CD4-positive, alpha-beta T cell (primary cell): ENCODE measurements around the gene P2RY14. TPM values are rescaled to one million over a fixed set of nuclear protein-coding genes. Genes with fewer than 3 reads are reported as not detected.
"Not testable (repeated sequence)": the region's sequence is repeated elsewhere in the genome, so short reads cannot be mapped to it uniquely, and the experiment has no call there.

ENCODE experiments used
- ATAC-seq: fragments of 200-7000 bp; cut with Tn5 transposase; one replicate; pipeline ENCODE4 v1.10.0; 2022; ENCODE audit warnings: mild to moderate bottlenecking; ENCODE audit not compliant: poor library complexity
- CTCF ChIA-PET: fragments of 350-600 bp; sonication (Branson Sonifier 250); formaldehyde crosslinking; loops from one replicate; lab custom pipeline; 2021; ENCODE audit warnings: antibody characterized with exemption, inconsistent platforms; lab: Charles Lee
- POLR2A ChIA-PET: fragments of 350-600 bp; sonication (Branson Sonifier 250); formaldehyde crosslinking; loops from one replicate; lab custom pipeline; 2021; ENCODE audit warnings: antibody characterized with exemption, inconsistent platforms; lab: Charles Lee
- DNase-seq, 14 experiments: peaks; one replicate each; pipeline ENCODE4 v3.0.0-alpha.2; 2013 to 2020; ENCODE audit warnings: mixed read lengths in 2 of 14
- H3K27ac ChIP-seq, 2 donors: one replicate each; pipeline versions ENCODE4 v1.5.1 to v1.7.0; 2013; ENCODE audit warnings: low read length in 2 of 2, low read depth in 1 of 2, mild to moderate bottlenecking in 1 of 2
- H3K27me3 ChIP-seq, 2 experiments: 1 replicate in 1 of 2; 2 replicates in 1 of 2; pipeline versions ENCODE4 v1.6.1 to v1.7.0; 2013; ENCODE audit warnings: low read length in 2 of 2, control low read depth in 1 of 2, mild to moderate bottlenecking in 1 of 2, moderate library complexity in 1 of 2; ENCODE audit not compliant: insufficient read depth in 2 of 2, control insufficient read depth in 1 of 2
- H3K36me3 ChIP-seq: one replicate; pipeline ENCODE4 v1.6.1; 2013; ENCODE audit warnings: low read length, control low read depth; ENCODE audit not compliant: insufficient read depth
- H3K4me1 ChIP-seq: one replicate; pipeline ENCODE4 v1.6.1; 2013; ENCODE audit warnings: low read length, control low read depth; ENCODE audit not compliant: insufficient read depth
- H3K4me3 ChIP-seq: one replicate; pipeline ENCODE4 v1.5.1; 2013; ENCODE audit warnings: mild to moderate bottlenecking, low read length, moderate library complexity
- H3K9me3 ChIP-seq, 2 experiments: 1 replicate in 1 of 2; 2 replicates in 1 of 2; pipeline versions ENCODE4 v1.6.1 to v1.7.0; 2013; ENCODE audit warnings: low read length in 2 of 2, mild to moderate bottlenecking in 2 of 2, control low read depth in 1 of 2, moderate library complexity in 1 of 2; ENCODE audit not compliant: control insufficient read depth in 1 of 2, insufficient read depth in 1 of 2
- H3K27ac Mint-ChIP-seq: one replicate; pipeline ENCODE4 v1.8.0; 2020; ENCODE audit warnings: mixed read lengths
- H3K27me3 Mint-ChIP-seq: one replicate; pipeline ENCODE4 v1.8.0; 2021; ENCODE audit warnings: mixed read lengths
- H3K36me3 Mint-ChIP-seq: one replicate; pipeline ENCODE4 v1.8.0; 2021; ENCODE audit warnings: low read depth, mixed read lengths
- H3K4me1 Mint-ChIP-seq: one replicate; pipeline ENCODE4 v1.8.0; 2021; ENCODE audit warnings: low read depth, mixed read lengths
- H3K4me3 Mint-ChIP-seq: one replicate; pipeline ENCODE4 v1.8.0; 2020; ENCODE audit warnings: mild to moderate bottlenecking, mixed read lengths
- H3K9me3 Mint-ChIP-seq: one replicate; pipeline ENCODE4 v1.8.0; 2020; ENCODE audit warnings: mixed read lengths
- intact Hi-C, 2 experiments: fragments of 100-400 bp; cut with DNase I in 1 of 2; cut with micrococcal nuclease in 1 of 2; formaldehyde crosslinking; loops; one replicate each; pipeline versions ENCODE4 v1.15.1 to v1.9.0; 2023 to 2025; cut with DNase I, micrococcal nuclease
- total RNA-seq, 174 experiments: library from RNA in 2 of 174; stranded (reverse) in 2 of 174; gene quantifications; one replicate each; pipeline ENCODE4 v1.2.3 and lab custom pipeline; 2021 to 2026
- TF ChIP-seq, protein P1 (sequence below): fragments of 200-600 bp; IDR thresholded peaks from one replicate; pipeline ENCODE4 v1.8.0; 2022; ENCODE audit warnings: antibody characterized with exemption, mild to moderate bottlenecking

The P2RY14 gene
- total RNA-seq, 2 experiments from 2014 or later, result 0.22 TPM; not detected in 1

DNA sequence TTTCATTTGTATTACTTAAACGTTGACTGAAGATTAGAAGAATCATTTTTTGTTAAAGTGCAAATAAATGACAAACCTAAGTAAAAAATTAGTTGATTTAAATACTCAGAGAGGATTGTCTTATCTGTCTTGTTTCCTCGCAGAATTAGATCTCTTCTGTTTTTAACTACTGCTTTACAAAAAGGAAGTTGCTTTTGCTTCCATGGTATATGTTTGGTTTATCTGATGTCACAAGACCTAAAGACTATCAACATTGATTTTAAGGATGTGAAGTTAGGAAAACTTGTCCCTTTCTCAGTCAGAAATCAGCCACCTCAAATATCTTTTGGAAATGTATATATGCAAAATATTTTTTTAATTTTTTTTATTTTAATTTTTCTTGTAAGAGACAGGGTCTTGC lies 104.0 kb downstream of the P2RY14 start:
- Mint-ChIP-seq H3K9me3 (no peaks in the 10 kb centered on the region), H3K4me3 (no peak overlapping the region), H3K4me1 (peaks cover 43% of the 10 kb centered on the region), H3K36me3 (no peaks in the 10 kb centered on the region), H3K27ac (no peak overlapping the region), H3K27me3 (no peaks in the 10 kb centered on the region)
- Histone ChIP-seq H3K9me3 (no peaks in the 10 kb centered on the region), H3K27ac (no peak overlapping the region), H3K4me1 (peaks cover 30% of the 10 kb centered on the region), H3K27me3 (no peaks in the 10 kb centered on the region), H3K36me3 (no peaks in the 10 kb centered on the region), H3K4me3 (no peak overlapping the region)
- TF ChIP-seq, protein P1, sequence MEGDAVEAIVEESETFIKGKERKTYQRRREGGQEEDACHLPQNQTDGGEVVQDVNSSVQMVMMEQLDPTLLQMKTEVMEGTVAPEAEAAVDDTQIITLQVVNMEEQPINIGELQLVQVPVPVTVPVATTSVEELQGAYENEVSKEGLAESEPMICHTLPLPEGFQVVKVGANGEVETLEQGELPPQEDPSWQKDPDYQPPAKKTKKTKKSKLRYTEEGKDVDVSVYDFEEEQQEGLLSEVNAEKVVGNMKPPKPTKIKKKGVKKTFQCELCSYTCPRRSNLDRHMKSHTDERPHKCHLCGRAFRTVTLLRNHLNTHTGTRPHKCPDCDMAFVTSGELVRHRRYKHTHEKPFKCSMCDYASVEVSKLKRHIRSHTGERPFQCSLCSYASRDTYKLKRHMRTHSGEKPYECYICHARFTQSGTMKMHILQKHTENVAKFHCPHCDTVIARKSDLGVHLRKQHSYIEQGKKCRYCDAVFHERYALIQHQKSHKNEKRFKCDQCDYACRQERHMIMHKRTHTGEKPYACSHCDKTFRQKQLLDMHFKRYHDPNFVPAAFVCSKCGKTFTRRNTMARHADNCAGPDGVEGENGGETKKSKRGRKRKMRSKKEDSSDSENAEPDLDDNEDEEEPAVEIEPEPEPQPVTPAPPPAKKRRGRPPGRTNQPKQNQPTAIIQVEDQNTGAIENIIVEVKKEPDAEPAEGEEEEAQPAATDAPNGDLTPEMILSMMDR, result no peak
- DNase-seq, result no peak
- ATAC-seq, result no peak
- CTCF ChIA-PET, result interaction anchor here (1.4 kb wide), 1 partner anchor 11 kb away, joined by 4 read pairs; no protein-coding TSS in a partner anchor
- POLR2A ChIA-PET, result no interaction called here
- intact Hi-C loops, result no loop called here

DNA sequence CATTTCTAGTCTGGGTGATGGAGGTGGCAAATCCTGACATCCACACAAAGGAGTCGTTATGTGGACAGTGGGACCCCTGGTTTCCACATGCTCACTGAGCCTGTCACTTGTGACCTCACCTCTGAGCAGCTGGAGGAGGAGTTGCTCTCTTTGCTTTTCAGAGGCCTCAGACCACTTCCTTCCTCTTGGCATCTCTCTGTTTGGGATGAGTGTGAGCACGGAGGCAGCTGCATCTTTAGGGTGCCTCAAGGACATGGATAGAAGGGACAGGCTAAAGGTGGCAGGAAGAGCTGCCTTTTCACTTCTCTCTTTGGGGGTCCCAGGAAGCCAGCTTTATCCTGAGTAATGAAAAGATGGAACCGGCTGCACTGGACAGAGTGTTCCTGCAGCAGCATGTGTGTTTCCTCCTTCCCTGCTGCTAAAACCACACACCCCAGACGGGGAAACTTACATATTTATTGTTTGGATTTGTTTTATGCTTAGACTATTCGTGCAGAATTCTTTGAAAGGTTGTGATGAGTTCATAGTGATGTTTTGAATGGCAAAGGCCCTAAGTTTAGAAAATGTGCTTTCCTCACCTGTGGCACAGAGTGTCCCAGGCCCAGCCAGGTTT lies 107.1 kb downstream of the P2RY14 start:
- Histone ChIP-seq H3K27me3 (no peaks in the 10 kb centered on the region), H3K36me3 (no peaks in the 10 kb centered on the region), H3K9me3 (no peaks in the 10 kb centered on the region), H3K4me1 (peaks cover 41% of the 10 kb centered on the region), H3K4me3 (no peak overlapping the region), H3K27ac (peak overlapping the region; percentile 10 to 55)
- Mint-ChIP-seq H3K9me3 (no peaks in the 10 kb centered on the region), H3K27ac (peak overlapping the region; percentile 72), H3K4me1 (peaks cover 53% of the 10 kb centered on the region), H3K4me3 (peak overlapping the region; percentile 61), H3K27me3 (no peaks in the 10 kb centered on the region), H3K36me3 (no peaks in the 10 kb centered on the region)
- ATAC-seq (peak; percentile 79), DNase-seq (peak in 8 of 14 experiments; percentile 9 to 79 (median 37))
- intact Hi-C loops, result loop anchor here (2.0 kb wide), 2 partner anchors 32 to 38 kb away; partner anchors contain the start of gene GPR171 (in 1 of the 2)
- ChIA-PET POLR2A (interaction anchor here (0.7 to 2.3 kb wide), 9 partner anchors 12 to 467 kb away, joined by 3 to 16 read pairs (median 4); partner anchors contain the start of genes ERICH6, GPR171 and P2RY14), CTCF (interaction anchor here (0.9 to 1.5 kb wide), 2 partner anchors 14 to 34 kb away, joined by 3 to 4 read pairs; no protein-coding TSS in a partner anchor)
- TF ChIP-seq, protein P1, result no peak

DNA sequence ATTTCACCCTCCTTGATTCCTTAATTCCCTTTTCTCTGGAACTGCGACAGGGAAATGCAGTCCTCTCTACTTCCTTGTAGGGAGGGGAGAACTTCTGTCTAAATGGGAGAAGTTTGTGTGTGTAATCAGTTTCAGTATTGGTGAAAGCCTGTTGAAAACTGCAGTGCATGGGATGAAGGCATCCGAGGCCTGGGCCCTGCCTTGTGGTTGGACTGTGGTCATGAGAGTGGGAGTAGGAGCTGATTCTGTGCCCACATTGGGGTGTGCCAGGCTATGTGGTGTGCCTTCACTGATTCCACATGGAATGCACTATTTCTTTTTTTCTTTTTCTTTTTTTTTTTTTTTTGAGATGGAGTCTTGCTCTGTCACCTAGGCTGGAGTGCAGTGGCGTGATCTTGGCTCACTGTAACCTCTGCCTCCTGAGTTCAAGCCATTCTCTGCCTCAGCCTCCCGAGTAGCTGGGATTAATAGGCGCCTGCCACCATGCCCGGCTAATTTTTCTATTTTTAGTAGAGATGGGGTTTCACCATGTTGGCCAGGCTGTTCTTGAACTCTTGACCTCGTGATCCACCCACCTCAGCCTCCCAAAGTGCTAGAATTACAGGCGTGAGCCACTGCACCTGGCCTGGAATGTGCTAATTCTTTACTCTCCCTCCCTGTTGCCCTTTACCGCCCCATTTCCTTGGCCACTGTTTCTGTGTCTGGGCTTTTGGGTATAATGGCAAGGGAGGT lies 108.2 kb downstream of the P2RY14 start:
- H3K27me3 Mint-ChIP-seq, H3K36me3 ChIP-seq, H3K9me3 Mint-ChIP-seq, ATAC-seq, H3K4me3 ChIP-seq, H3K9me3 ChIP-seq, H3K27me3 ChIP-seq, H3K36me3 Mint-ChIP-seq: not testable (repeated sequence)
- H3K4me1 Mint-ChIP-seq, result peaks cover 53% of the 10 kb centered on the region
- peaks cover 41% of the 10 kb centered on the region for H3K4me1 ChIP-seq
- peak overlapping the region in 1 of 2 donors; percentile 55 for H3K27ac ChIP-seq
- peak in 3 of 14 experiments; percentile 32 to 69 (median 49) for DNase-seq
- H3K27ac Mint-ChIP-seq, result peak overlapping the region; percentile 72
- ChIA-PET CTCF (interaction anchor here (1.5 to 3.6 kb wide), 3 partner anchors 13 to 110 kb away, joined by 4 to 65 read pairs (median 9); partner anchors contain the start of gene P2RY14), POLR2A (interaction anchor here (0.6 kb wide), 1 partner anchor 104 kb away, joined by 3 read pairs; no protein-coding TSS in a partner anchor)
- H3K4me3 Mint-ChIP-seq, result peak overlapping the region; percentile 43
- intact Hi-C loops, result loop anchor here (2.0 to 5.0 kb wide), 5 partner anchors 33 to 747 kb away; partner anchors contain the start of gene GPR171 (in 1 of the 2)
